Activated CD4-positive, alpha-beta T cell treated with anti-CD3 and anti-CD28 coated beads for 24 hours (primary cell): ENCODE results near the gene UTF1.

Source experiments
- DNase-seq, 2 donors: peaks; one replicate each; pipeline ENCODE4 v3.0.0-alpha.2; 2020; ENCODE audit warnings: low read depth in 2 of 2

Gene UTF1

DNA sequence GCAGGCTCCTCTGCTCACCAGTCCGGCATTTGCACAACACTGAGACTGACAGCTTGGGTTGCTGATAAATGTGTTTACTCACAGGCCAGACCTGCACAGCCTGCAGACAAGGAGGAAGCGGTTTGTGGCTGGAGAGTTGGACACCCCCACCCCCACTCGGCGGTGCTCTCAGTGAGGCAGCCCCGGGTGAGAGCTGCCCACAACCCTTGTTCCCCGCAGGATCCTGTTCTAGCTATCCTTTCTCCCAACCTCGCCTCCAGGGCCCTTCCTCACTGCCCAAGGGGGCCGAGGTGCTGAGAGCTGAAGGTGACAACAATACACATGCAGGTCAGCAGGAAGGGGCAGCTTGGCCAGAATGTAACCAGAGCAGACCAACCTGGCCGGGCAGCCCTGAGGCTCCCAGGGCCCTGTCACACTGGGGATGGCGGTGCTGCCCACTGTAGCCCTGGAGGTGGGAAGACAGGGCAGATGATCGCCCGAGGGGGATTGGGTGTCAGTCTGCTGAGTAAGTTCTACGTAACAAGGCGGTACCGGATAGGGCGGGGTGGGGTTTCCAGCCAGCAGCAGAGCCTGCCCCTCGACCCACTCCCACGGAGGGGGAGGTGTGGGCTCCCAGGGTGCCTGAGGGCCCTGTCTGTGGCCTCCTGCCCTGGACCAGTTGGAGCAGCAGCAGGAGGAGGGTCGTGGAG lies 48.7 kb downstream of the UTF1 start:
- DNase-seq = peak in 1 of 2 donors; percentile 38

DNA sequence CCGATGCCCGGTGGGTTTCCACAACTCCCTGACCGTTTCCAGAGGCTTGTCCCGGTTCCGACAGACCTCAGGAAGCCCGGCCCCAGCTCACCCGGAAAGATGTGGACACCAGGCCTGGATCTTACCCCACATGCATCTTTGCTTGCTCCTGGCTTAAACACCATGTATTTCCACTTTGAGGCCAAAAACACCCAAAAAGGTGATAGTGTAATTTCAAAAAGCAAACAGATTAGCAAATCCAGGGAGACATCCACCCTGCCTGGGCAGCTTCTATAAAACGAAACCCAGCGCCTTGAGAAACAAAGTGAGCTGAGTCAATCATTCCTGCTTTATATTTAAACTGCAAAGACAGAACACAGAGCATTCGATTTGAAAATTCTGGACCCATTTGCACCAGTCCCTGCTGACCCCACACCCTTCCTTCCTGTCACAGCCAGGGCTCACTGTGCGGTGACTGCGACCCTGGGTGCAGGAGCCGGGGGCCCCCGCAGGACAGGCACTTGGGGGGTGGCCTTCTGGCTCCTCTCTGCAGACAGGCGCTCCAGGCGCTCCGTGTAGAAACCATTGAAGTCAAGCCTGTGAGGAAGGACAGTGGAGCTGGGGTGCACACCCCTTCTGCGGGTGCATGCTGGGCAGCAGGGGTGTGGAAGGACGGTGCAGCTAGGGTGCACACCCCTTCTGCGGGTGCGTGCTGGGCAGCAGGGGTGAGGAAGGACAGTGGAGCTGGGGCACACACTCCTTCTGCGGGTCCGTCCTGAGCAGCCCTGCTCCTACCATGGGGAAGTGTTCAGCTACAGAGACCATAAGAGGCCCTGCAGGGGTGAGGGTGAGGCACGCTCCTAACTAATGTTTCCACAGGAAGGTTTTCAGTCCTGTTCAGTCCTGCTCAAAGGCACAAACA lies 49.6 kb downstream of the UTF1 start:
- no peak for DNase-seq

DNA sequence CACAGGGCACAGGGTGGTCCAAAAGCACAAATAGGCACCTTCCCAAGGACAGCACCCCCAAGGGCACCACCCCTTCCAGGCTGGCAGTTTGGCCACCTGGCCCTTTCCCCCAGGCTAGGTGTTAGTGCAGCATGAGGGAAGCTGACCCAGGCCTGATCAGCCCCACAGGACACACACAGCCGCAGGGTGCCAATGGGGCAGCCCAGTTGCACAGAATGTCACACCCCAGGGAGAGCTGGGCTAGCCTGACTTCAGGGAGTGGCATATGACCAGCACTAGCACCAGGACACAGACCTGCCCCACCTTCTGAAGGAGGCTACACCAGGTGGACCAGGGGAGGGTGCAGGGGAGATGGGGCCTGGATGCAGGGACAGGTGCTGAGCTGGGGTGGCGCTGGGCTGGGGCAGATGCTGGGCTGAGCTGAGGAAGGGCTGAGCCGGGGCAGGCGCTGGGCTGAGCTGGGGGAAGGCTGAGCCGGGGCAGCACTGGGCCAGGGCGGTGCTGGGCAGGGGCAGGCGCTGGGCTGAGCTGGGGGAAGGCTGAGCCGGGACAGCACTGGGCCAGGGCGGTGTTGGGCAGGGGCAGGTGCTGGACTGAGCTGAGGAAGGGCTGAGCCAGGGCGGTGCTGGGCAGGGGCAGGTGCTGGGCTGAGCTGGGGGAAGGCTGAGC lies 50.5 kb downstream of the UTF1 start:
- DNase-seq = no peak

GRCh38 chr10:133281084-133281483 lies 51.1 kb downstream of the UTF1 start:
- no peak for DNase-seq
